Loucy (cell line): ENCODE results near the gene NOL4L.

Source experiments
- H2AFZ ChIP-seq: fragments of 200-600 bp; sonication (generic); 2 replicates; pipeline ENCODE4 v1.6.0; 2016; ENCODE audit warnings: antibody characterized with exemption, mild to moderate bottlenecking, low read length, moderate library complexity
- H3F3A ChIP-seq: fragments of 200-600 bp; 2 replicates; pipeline ENCODE4 v1.6.0; 2016; ENCODE audit warnings: antibody characterized with exemption, low read depth, mild to moderate bottlenecking
- H3K27me3 ChIP-seq: fragments of 200-600 bp; sonication (generic); 2 replicates; pipeline ENCODE4 v1.6.1; 2014; ENCODE audit warnings: low read length, mild to moderate bottlenecking; ENCODE audit not compliant: insufficient read depth, poor library complexity, severe bottlenecking
- H3K36me3 ChIP-seq: fragments of 200-600 bp; sonication (generic); 2 replicates; pipeline ENCODE4 v1.6.1; 2016; ENCODE audit warnings: low read length; ENCODE audit not compliant: insufficient read depth
- H3K4me1 ChIP-seq: fragments of 200-600 bp; sonication (generic); 2 replicates; pipeline ENCODE4 v1.5.1; 2014; ENCODE audit warnings: low read length, mild to moderate bottlenecking; ENCODE audit not compliant: insufficient read depth, poor library complexity, severe bottlenecking
- H3K4me2 ChIP-seq: fragments of 200-600 bp; sonication (generic); 2 replicates; pipeline ENCODE4 v1.6.0; 2014; ENCODE audit warnings: antibody characterized with exemption, low read length, low read depth, mild to moderate bottlenecking; ENCODE audit not compliant: poor library complexity, severe bottlenecking
- H3K4me3 ChIP-seq: fragments of 200-600 bp; sonication (generic); 2 replicates; pipeline ENCODE4 v1.5.1; 2014; ENCODE audit warnings: low read length, mild to moderate bottlenecking, mixed read lengths; ENCODE audit not compliant: poor library complexity, severe bottlenecking
- H3K79me2 ChIP-seq: fragments of 200-600 bp; sonication (generic); 2 replicates; pipeline ENCODE4 v1.6.1; 2014; ENCODE audit warnings: low read length; ENCODE audit not compliant: insufficient read depth
- H3K9ac ChIP-seq: fragments of 200-600 bp; sonication (generic); 2 replicates; pipeline ENCODE4 v1.6.0; 2014; ENCODE audit warnings: mild to moderate bottlenecking, low read depth, low read length, moderate library complexity; ENCODE audit not compliant: poor library complexity, severe bottlenecking
- H3K9me2 ChIP-seq: fragments of 200-600 bp; sonication (generic); replicated peaks from 2 replicates; pipeline ENCODE4 v1.6.1; 2016; ENCODE audit warnings: low read depth, low read length, mixed read lengths
- H3K9me3 ChIP-seq: fragments of 200-600 bp; sonication (generic); 2 replicates; pipeline ENCODE4 v1.6.1; 2014; ENCODE audit warnings: mild to moderate bottlenecking, antibody characterized with exemption, low read length, low read depth; ENCODE audit not compliant: insufficient read depth
- H4K20me1 ChIP-seq: fragments of 200-600 bp; sonication (generic); 2 replicates; pipeline ENCODE4 v1.6.0; 2014; ENCODE audit warnings: antibody characterized with exemption, low read length, mild to moderate bottlenecking; ENCODE audit not compliant: insufficient read depth, poor library complexity, severe bottlenecking
- EZH2phosphoT487 ChIP-seq: fragments of 200-600 bp; IDR thresholded peaks from 2 replicates; pipeline ENCODE4 v1.6.1; 2018; ENCODE audit warnings: antibody characterized with exemption, mild to moderate bottlenecking, moderate library complexity, borderline replicate concordance
- TF ChIP-seq, protein P1 (sequence below): fragments of 200-600 bp; sonication (generic); conservative IDR thresholded peaks from 2 replicates; pipeline ENCODE4 v1.5.1; 2014; ENCODE audit warnings: mild to moderate bottlenecking, antibody characterized with exemption, low read length

The NOL4L gene

DNA sequence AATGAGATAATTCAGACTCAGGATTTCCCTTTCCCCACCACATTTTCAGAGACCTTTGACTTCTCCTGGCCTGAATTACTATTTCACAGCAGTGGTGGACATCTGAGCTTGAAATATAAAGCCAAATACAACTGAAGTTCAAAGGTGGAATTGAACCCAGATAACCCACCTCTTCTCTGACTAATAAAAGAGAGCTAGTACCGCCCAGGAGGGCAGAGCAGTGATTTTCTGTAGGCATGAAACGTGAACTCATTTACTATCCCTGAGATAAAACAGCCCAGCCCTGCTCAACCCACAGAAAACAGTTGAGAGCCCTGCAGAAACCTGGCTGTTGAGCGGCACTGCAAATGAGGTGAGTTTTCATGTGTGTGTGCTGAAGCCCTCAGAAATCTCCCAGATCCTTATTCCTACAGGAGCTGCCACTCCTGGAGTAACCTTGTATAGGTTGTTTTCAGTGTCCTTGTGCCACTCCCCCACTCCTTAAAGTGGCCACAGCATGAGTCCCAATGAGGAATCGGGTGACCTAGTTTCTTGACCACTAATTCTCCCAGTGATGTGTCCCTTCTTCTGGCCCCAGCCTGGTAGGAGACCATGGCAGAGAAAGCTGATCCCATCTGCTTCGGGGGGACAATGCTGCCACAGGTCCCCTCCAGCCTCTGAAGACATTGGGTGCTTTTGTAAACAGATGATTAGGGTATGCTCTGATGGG lies 99.2 kb downstream of the NOL4L start:
- H3K79me2 ChIP-seq = peaks cover 50% of the 10 kb centered on the region
- H3K9ac ChIP-seq = peak overlapping the region; percentile 14
- H3F3A ChIP-seq = peaks cover 10% of the 10 kb centered on the region
- no peaks in the 10 kb centered on the region for H3K9me2 ChIP-seq
- H3K36me3 ChIP-seq = peaks cover 18% of the 10 kb centered on the region; the same call in 1 of the 2 replicates
- TF ChIP-seq, protein P1, sequence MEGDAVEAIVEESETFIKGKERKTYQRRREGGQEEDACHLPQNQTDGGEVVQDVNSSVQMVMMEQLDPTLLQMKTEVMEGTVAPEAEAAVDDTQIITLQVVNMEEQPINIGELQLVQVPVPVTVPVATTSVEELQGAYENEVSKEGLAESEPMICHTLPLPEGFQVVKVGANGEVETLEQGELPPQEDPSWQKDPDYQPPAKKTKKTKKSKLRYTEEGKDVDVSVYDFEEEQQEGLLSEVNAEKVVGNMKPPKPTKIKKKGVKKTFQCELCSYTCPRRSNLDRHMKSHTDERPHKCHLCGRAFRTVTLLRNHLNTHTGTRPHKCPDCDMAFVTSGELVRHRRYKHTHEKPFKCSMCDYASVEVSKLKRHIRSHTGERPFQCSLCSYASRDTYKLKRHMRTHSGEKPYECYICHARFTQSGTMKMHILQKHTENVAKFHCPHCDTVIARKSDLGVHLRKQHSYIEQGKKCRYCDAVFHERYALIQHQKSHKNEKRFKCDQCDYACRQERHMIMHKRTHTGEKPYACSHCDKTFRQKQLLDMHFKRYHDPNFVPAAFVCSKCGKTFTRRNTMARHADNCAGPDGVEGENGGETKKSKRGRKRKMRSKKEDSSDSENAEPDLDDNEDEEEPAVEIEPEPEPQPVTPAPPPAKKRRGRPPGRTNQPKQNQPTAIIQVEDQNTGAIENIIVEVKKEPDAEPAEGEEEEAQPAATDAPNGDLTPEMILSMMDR = no peak
- TF ChIP-seq EZH2phosphoT487 = no peak
- peak overlapping the region; percentile 77 for H3K4me2 ChIP-seq
- peaks cover 26% of the 10 kb centered on the region for H3K4me1 ChIP-seq
- peak overlapping the region; percentile 81 for H3K4me3 ChIP-seq
- H4K20me1 ChIP-seq = peaks cover 23% of the 10 kb centered on the region
- no peaks in the 10 kb centered on the region for H3K9me3 ChIP-seq
- no peak overlapping the region for H2AFZ ChIP-seq
- H3K27me3 ChIP-seq = no peaks in the 10 kb centered on the region

DNA sequence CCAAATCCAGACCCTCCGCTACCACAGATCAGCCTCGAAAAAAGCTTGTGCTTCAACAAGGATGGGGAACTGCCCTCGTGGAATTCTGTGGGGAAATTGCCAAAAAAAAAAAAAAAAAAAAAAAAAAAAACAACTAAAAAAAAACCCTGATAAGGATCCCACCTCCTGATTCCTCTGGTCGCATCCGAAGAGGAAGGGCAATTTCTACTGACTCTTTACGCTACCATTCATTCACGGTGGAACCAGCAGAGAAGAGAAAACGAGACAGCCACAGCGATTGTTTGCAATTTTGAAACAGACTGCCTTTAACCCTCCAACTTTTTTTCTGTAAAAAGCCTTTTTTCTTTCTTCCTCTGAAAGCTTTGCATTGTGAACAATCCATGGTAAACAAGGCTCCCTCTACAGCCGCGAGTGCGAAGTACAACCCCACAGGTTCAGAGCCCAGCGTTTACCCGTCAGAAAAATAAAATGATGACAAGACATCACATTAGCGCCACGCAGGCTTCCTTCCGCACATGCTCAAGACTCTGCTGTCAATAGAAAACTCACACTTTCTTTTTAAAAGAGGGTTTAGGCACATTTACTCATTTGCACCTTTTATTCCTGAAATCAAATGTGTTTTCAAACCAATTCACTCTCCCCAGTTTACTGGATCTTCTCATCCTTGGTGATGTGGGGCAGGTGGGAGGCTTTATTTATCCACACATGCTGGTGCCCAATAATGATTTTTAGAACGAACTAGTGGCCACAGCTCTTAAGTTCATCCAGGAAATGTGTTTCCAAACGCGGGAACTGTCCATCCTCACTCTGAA lies 100.0 kb downstream of the NOL4L start:
- H4K20me1 ChIP-seq = peaks cover 31% of the 10 kb centered on the region

DNA sequence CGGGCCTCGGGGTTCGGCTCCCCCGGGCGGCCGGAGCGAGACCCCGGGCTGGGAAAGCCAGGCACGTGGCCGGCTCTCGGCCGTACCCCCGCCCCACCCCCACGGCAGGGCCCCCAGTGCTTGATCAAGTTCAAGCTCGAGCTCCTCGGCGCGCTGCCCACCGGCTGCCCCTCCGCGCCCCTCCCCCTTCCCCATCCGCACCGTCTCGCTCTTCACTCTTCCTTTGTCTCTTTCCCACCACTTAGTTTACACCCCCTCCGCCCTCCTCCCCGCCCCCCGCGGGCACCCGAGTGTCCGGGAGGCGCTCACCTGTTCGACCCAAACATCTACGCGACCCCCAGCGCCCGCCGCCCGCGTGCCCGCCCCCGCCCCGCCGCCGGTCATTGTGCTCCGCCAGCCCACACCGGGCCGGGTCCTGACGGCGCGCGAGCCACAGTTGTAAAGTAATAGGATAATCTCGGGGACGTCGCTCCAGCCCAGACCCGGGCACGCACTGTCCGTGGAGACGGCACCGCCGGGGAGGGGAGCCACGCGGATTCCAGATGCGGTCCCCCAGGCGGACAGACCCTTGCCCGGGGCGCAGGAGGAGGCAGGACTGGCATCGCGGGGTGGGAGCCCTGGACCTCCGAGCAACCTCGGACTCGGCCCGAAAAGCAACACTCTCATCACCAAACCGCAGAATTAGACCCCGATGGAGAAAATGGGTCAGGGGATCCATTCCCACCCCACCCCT lies 100.7 kb downstream of the NOL4L start:
- Histone ChIP-seq H3K79me2 (peaks cover 63% of the 10 kb centered on the region), H3K9me2 (no peaks in the 10 kb centered on the region), H3K4me1 (peaks cover 42% of the 10 kb centered on the region), H3K36me3 (peaks cover 9% of the 10 kb centered on the region; the same call in 1 of the 2 replicates), H3K4me2 (peak overlapping the region; percentile 77), H2AFZ (peak overlapping the region; percentile 60; the same call in 1 of the 2 replicates), H3K27me3 (no peaks in the 10 kb centered on the region), H3K9me3 (no peaks in the 10 kb centered on the region), H3F3A (peaks cover 10% of the 10 kb centered on the region), H4K20me1 (peaks cover 38% of the 10 kb centered on the region), H3K4me3 (peak overlapping the region; percentile 81), H3K9ac (peak overlapping the region; percentile 93)
- TF ChIP-seq EZH2phosphoT487 = no peak
- TF ChIP-seq, protein P1 = no peak

More for the DNA sequence above, 100.0 kb downstream of the NOL4L start:
- no peak for TF ChIP-seq EZH2phosphoT487
- TF ChIP-seq, protein P1 = peak; percentile 85
- H3K36me3 ChIP-seq = peaks cover 10% of the 10 kb centered on the region; the same call in 1 of the 2 replicates
- peaks cover 34% of the 10 kb centered on the region for H3K4me1 ChIP-seq
- H3K27me3 ChIP-seq = no peaks in the 10 kb centered on the region
- peak overlapping the region; percentile 93 for H3K9ac ChIP-seq
- H3K4me2 ChIP-seq = peak overlapping the region; percentile 77
- H3F3A ChIP-seq = peaks cover 10% of the 10 kb centered on the region
- no peaks in the 10 kb centered on the region for H3K9me3 ChIP-seq
- peaks cover 55% of the 10 kb centered on the region for H3K79me2 ChIP-seq
- peak overlapping the region; percentile 81 for H3K4me3 ChIP-seq
- no peaks in the 10 kb centered on the region for H3K9me2 ChIP-seq
- no peak overlapping the region; the same call in 1 of the 2 replicates for H2AFZ ChIP-seq
